HuH-7.5 (cell line): ENCODE data around the gene EMSY.
A peak's percentile ranks its signal among the peaks of the same experiment; 100 is the strongest.
"Not testable (repeated sequence)": the region's sequence is repeated elsewhere in the genome, so short reads cannot be mapped to it uniquely, and the experiment has no call there.

Experiments
- DNase-seq: peaks from one replicate; pipeline ENCODE4 v3.0.0; 2011; ENCODE audit warnings: low spot score

Gene EMSY

GRCh38 chr11:76444384-76445120, at the start of gene EMSY:
EMSY (plus strand) TSS chr11:76445018; CDS start chr11:76446939, 1,921 bp downstream.
- DNase-seq = peak; percentile 83

GRCh38 chr11:76395296-76395695, 49.5 kb upstream of the EMSY start:
- no peak for DNase-seq

- no peak for DNase-seq
These were observed 47.4 kb upstream of the EMSY start for GRCh38 chr11:76397383-76397782.

GRCh38 chr11:76400967-76401366, 43.9 kb upstream of the EMSY start:
- no peak for DNase-seq

GRCh38 chr11:76401484-76401883, 43.3 kb upstream of the EMSY start:
- DNase-seq = not testable (repeated sequence)

GRCh38 chr11:76406359-76406758, 38.5 kb upstream of the EMSY start:
- DNase-seq = no peak

GRCh38 chr11:76408171-76408965, 36.5 kb upstream of the EMSY start:
- no peak for DNase-seq

- DNase-seq = no peak
These were observed 33.9 kb upstream of the EMSY start for GRCh38 chr11:76410851-76411357.

GRCh38 chr11:76415073-76415472, 29.7 kb upstream of the EMSY start:
- no peak for DNase-seq

- DNase-seq = peak; percentile 15
These were observed 24.9 kb upstream of the EMSY start for GRCh38 chr11:76419896-76420295.

- no peak for DNase-seq
These were observed 20.4 kb upstream of the EMSY start for GRCh38 chr11:76424379-76424778.

GRCh38 chr11:76424891-76425290, 19.9 kb upstream of the EMSY start:
- DNase-seq = no peak

GRCh38 chr11:76426660-76427059, 18.2 kb upstream of the EMSY start:
- DNase-seq = no peak

GRCh38 chr11:76436020-76436419, 8.8 kb upstream of the EMSY start:
- DNase-seq = no peak

GRCh38 chr11:76443268-76443980, 1.4 kb upstream of the EMSY start:
- no peak for DNase-seq

- no peak for DNase-seq
These were observed 794 bp upstream of the EMSY start for GRCh38 chr11:76444065-76444383.

GRCh38 chr11:76445121-76446084, 585 bp downstream of the EMSY start:
- peak; percentile 41 for DNase-seq

- DNase-seq = no peak
These were observed 3.7 kb downstream of the EMSY start for GRCh38 chr11:76448506-76448905.

GRCh38 chr11:76453248-76453647, 8.4 kb downstream of the EMSY start:
- DNase-seq = no peak

- no peak for DNase-seq
These were observed 10.5 kb downstream of the EMSY start for GRCh38 chr11:76455331-76455730.

- no peak for DNase-seq
These were observed 11.1 kb downstream of the EMSY start for GRCh38 chr11:76455931-76456330.

- DNase-seq = no peak
These were observed 11.8 kb downstream of the EMSY start for GRCh38 chr11:76456571-76456970.
